Measurements from ENCODE around the gene LRRC38.
"Not testable (repeated sequence)": the region's sequence is repeated elsewhere in the genome, so short reads cannot be mapped to it uniquely, and the experiment has no call there.

LRRC38 gene

DNA sequence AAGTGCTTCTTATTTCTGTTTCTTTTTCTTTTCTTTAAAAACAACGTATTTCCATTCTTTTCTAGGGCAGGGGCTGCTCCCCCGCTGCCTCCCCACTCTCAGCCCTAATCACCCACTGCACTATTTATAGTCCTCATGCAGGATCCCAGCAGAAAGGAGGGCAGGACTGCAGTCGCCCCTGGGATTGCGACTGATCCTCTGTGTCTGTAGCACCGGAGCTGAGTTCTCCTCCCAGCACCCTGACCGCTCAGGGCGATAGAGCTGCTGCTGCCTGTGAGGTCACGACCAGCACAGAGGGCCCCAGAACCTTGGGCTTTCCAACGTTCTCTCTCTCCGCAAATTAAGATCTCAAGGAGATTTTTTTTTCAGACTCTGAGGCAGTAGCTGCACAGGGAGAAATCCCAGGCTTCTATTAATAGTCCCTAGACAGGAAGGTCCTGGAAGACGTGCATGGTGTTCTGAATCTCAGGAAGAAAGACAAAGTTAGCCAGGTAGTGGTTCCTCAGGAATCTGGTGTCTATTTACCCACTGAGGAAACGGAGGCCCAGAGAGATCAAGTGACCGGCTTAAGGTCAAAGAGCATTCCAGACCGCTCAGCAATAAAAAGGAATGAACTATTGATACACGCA is 56.8 kb downstream of the LRRC38 start:
- no peak for DNase-seq

DNA sequence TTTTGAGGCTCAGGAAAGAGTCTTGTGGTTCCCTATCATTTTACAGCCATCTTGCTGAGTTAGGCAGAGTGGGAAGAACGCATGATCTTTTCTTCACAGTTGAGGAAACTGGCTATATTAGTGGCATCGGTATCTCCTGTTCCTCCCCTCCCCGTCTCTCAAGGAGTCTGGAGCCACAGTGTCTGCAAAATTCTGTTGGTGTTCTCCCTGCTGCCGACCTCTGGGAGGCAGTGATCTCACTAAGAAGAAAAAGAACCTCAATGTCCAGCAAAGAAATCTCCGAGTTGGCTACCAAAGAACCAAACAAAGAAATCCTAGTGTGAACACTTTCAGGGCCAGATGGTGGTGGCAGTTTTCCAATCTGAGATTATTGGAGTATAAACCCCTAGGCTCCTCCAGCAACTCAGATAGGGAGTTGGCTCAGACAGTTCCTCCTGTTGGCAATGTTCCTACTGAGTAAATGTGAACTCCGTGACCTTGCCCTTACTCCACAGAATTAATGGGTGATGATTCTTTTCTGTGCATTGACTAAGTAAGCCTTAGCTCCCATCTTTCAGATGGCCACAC is 62.3 kb downstream of the LRRC38 start:
- DNase-seq, result no peak

DNA sequence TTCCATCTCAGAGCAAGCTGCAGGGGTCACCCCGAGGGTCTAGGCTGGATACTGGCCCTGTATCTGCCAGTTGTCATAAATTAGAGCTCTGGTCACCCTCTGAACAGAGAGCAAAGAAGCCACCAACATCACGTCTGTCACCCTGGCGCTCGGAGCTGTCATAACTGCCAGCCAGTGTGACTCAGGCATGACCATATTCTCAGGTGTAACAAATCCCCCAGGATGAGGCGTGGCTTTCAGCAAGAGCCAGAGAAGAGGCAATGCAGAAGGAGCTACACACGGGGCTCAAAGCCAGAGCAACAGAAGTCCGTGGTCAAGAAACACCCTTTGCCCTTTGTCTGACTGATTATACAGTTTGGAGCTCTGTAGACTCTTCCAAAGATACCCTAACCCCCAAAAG is 63.6 kb downstream of the LRRC38 start:
- no peak for DNase-seq

- DNase-seq, result no peak
Measured at GRCh38 chr1:13443335-13443979, 70.3 kb downstream of the LRRC38 start.

- DNase-seq, result not testable (repeated sequence)
Measured at GRCh38 chr1:13439104-13439783, 74.6 kb downstream of the LRRC38 start.

DNA sequence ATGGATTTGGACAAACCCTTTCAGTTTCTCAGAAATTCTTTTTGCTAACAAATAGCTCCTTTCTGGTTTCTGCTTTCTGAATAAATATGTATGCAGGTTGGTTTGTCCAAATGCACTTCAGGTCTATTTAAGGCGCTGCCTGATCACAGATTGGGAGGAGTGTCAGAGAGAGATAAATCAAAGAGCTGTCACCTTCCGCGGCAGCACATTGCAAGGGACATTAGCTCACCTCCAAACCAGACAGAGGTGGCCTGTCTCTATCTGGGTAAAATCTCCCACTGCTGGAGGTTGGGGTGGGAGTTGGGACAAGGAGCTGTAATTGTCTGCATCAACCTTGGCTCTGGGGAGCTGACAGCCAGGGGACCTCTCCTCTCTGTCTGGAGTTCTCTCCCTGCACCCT is 78.3 kb downstream of the LRRC38 start:
- no peak for DNase-seq

- DNase-seq, result not testable (repeated sequence)
Measured at GRCh38 chr1:13433694-13434358, 80.0 kb downstream of the LRRC38 start.

- no peak for DNase-seq
Measured at GRCh38 chr1:13432251-13432650, 81.6 kb downstream of the LRRC38 start.

DNA sequence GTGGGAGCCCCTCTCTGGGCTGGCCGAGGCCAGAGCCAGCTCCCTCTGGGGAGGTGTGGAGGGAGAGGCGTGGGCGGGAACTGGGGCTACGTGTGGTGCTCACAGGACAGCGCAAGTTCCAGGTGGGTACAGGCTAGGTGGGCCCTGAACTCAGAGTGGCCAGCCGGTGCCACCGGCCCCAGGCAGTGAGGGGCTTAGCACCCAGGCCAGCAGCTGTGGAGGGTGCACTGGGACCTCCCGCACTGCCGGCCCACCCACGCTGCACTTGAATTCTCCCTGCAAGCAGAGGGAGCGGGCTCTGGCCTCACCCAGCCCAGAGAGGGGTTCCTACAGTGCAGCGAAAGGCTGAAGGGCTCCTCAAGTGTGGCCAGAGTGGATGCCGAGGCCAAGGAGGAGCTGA is 83.3 kb downstream of the LRRC38 start:
- DNase-seq, result no peak

Data from stimulated activated CD8-positive, alpha-beta memory T cell treated with anti-CD3 and anti-CD28 coated beads, Interleukin-4, amount 100 ng/mL, for 48 hours (primary cell).